Endodermal cell (in vitro differentiated cells): ENCODE results near the gene CPED1. TPM values are rescaled to one million over a fixed set of nuclear protein-coding genes. Genes with fewer than 3 reads are reported as not detected.

Experiments
- DNase-seq: peaks from one replicate; pipeline ENCODE4 v3.0.0-alpha.2; 2017
- H3K27ac ChIP-seq: 2 replicates; pipeline ENCODE4 v1.5.1; 2013; ENCODE audit warnings: mild to moderate bottlenecking, low read depth, low read length, moderate library complexity
- H3K27me3 ChIP-seq: 2 replicates; pipeline ENCODE4 v1.6.1; 2013; ENCODE audit warnings: mild to moderate bottlenecking, low read length, moderate library complexity; ENCODE audit not compliant: insufficient read depth, control insufficient read depth, poor library complexity, severe bottlenecking
- H3K36me3 ChIP-seq: 2 replicates; pipeline ENCODE4 v1.7.0; 2013; ENCODE audit warnings: mild to moderate bottlenecking, low read length, moderate library complexity; ENCODE audit not compliant: control insufficient read depth, insufficient read depth
- H3K4me1 ChIP-seq: one replicate; pipeline ENCODE4 v1.7.0; 2013; ENCODE audit warnings: low read length; ENCODE audit not compliant: control insufficient read depth, insufficient read depth
- H3K4me3 ChIP-seq: 2 replicates; pipeline ENCODE4 v1.5.1; 2013; ENCODE audit warnings: mild to moderate bottlenecking, low read length, moderate library complexity
- H3K9ac ChIP-seq: 2 replicates; pipeline ENCODE4 v1.6.1; 2013; ENCODE audit warnings: mild to moderate bottlenecking, low read length, moderate library complexity; ENCODE audit not compliant: poor library complexity, severe bottlenecking; ENCODE audit errors: extremely low read depth
- H3K9me3 ChIP-seq: 2 replicates; pipeline ENCODE4 v1.6.1; 2013; ENCODE audit warnings: mild to moderate bottlenecking, low read length, moderate library complexity; ENCODE audit not compliant: control insufficient read depth
- H3K27ac Mint-ChIP-seq: 2 replicates; pipeline ENCODE4 v1.8.0; 2020; ENCODE audit warnings: mixed read lengths
- H3K27me3 Mint-ChIP-seq: 2 replicates; pipeline ENCODE4 v1.8.0; 2021; ENCODE audit warnings: mild to moderate bottlenecking, mixed read lengths; ENCODE audit not compliant: insufficient read depth
- H3K36me3 Mint-ChIP-seq: 2 replicates; pipeline ENCODE4 v1.8.0; 2020; ENCODE audit warnings: low read depth, mixed read lengths
- H3K4me1 Mint-ChIP-seq: 2 replicates; pipeline ENCODE4 v1.8.0; 2020; ENCODE audit warnings: mixed read lengths
- H3K4me3 Mint-ChIP-seq: 2 replicates; pipeline ENCODE4 v1.8.0; 2020; ENCODE audit warnings: mild to moderate bottlenecking, moderate library complexity, mixed read lengths
- H3K9me3 Mint-ChIP-seq: 2 replicates; pipeline ENCODE4 v1.8.0; 2020; ENCODE audit warnings: mild to moderate bottlenecking, mixed read lengths
- WGBS, 2 experiments: methylation state at CpG; one replicate each; pipeline versions ENCODE4 v1.1.5 to v1.1.7; 2013; ENCODE audit warnings: missing lambda C conversion rate in 2 of 2, mixed read lengths in 1 of 2; ENCODE audit not compliant: insufficient coverage in 1 of 2, insufficient read length in 1 of 2; 5-methylcytosine and 5-hydroxymethylcytosine counted together
- total RNA-seq, 2 donors: library from RNA; stranded (reverse); fragmentation: NEBNext Ultra II Directional in 1 of 2; extraction: Animal tissue kit (Norgen Biotek cat#: 25700) in 1 of 2; gene quantifications; 2 replicates in 1 of 2; 3 replicates in 1 of 2; pipeline ENCODE4 v1.2.1, GENCODE V29; 2021
- TF ChIP-seq, protein P1 (sequence below): fragments of 200-600 bp; sonication (generic); conservative IDR thresholded peaks from 2 replicates; pipeline ENCODE4 v1.5.0; 2021; ENCODE audit warnings: antibody characterized with exemption, mild to moderate bottlenecking

CPED1 gene
- total RNA-seq, 2 donors from 2014 or later: 1.1 TPM; not detected in 1

DNA sequence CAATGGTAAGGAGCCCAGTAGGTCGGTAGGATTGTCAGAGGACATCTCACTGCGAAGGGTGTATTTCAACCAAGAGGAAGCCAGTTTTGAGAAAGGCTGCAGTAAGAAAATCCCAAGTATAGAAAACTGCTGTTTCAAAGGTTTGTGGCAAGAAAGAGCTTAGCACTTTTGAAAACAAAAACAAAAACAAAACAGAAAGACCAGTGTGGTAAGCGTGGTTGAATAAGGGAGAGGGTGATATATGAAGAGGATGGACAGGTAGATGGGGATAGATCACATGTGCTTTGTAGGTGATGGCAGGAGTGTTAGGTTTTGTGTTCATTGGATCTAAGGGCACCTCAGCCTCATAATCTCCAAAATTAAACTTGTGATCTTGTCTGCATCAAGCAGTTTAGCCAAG, 198.7 kb downstream of the CPED1 start:
- no peak for DNase-seq
- H3K9me3 ChIP-seq: no peaks in the 10 kb centered on the region
- no peak overlapping the region for H3K9ac ChIP-seq
- H3K27ac ChIP-seq: no peak overlapping the region
- H3K36me3 Mint-ChIP-seq: no peaks in the 10 kb centered on the region
- no peaks in the 10 kb centered on the region for H3K27me3 Mint-ChIP-seq
- H3K4me3 Mint-ChIP-seq: no peak overlapping the region
- H3K4me1 Mint-ChIP-seq: no peaks in the 10 kb centered on the region
- no peaks in the 10 kb centered on the region for H3K27me3 ChIP-seq
- TF ChIP-seq, protein P1, sequence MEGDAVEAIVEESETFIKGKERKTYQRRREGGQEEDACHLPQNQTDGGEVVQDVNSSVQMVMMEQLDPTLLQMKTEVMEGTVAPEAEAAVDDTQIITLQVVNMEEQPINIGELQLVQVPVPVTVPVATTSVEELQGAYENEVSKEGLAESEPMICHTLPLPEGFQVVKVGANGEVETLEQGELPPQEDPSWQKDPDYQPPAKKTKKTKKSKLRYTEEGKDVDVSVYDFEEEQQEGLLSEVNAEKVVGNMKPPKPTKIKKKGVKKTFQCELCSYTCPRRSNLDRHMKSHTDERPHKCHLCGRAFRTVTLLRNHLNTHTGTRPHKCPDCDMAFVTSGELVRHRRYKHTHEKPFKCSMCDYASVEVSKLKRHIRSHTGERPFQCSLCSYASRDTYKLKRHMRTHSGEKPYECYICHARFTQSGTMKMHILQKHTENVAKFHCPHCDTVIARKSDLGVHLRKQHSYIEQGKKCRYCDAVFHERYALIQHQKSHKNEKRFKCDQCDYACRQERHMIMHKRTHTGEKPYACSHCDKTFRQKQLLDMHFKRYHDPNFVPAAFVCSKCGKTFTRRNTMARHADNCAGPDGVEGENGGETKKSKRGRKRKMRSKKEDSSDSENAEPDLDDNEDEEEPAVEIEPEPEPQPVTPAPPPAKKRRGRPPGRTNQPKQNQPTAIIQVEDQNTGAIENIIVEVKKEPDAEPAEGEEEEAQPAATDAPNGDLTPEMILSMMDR: no peak
- H3K9me3 Mint-ChIP-seq: no peaks in the 10 kb centered on the region
- H3K4me1 ChIP-seq: no peaks in the 10 kb centered on the region
- no peak overlapping the region for H3K4me3 ChIP-seq
- no peak overlapping the region for H3K27ac Mint-ChIP-seq
- no peaks in the 10 kb centered on the region for H3K36me3 ChIP-seq
- WGBS, 2 experiments: 90 to 92% methylated on average over 3 of the region's 3 CpGs

DNA sequence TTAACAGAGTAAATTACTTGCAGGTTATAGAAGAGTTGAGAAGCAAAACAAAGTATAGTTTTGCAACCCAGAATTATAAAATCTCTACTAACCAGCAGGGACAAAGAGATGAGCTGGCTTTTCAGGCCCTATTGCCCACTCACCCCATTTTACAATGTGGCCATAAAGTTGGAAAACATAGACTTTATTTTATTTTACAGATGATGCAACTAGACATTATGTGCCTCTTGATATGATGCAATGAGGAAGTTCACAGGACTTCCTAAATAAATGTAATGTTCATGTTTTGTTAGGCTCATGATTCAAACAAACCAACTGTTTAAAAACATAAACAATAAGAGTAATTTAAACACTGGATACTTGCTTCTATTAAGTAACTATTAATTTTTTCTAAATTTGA, 199.2 kb downstream of the CPED1 start:
- H3K4me1 ChIP-seq: no peaks in the 10 kb centered on the region
- H3K27me3 Mint-ChIP-seq: no peaks in the 10 kb centered on the region
- no peaks in the 10 kb centered on the region for H3K36me3 Mint-ChIP-seq
- no peaks in the 10 kb centered on the region for H3K27me3 ChIP-seq
- no peak overlapping the region for H3K4me3 ChIP-seq
- no peaks in the 10 kb centered on the region for H3K4me1 Mint-ChIP-seq
- H3K9me3 Mint-ChIP-seq: no peaks in the 10 kb centered on the region
- DNase-seq: no peak
- H3K27ac Mint-ChIP-seq: no peak overlapping the region
- TF ChIP-seq, protein P1: no peak
- no peak overlapping the region for H3K27ac ChIP-seq
- H3K9me3 ChIP-seq: no peaks in the 10 kb centered on the region
- no peaks in the 10 kb centered on the region for H3K36me3 ChIP-seq
- H3K4me3 Mint-ChIP-seq: no peak overlapping the region
- no peak overlapping the region for H3K9ac ChIP-seq

DNA sequence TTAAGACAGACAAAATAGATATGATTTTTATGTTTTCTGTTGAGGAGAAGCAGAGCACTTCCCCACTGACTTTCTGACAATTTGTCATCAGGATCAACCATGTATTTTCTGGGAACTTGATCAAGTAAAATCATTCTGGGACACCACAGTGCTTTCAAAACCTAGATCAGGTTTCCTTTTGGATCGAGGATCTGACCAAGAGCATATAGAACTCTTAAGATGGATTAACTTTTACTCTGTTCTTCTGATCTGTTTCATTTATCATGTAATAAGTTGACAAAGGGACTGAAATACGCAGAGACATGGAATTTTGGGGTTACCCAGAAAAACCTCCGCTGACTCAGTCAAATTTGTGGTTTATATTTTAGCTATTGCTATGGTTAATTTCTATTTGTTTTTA, 204.3 kb downstream of the CPED1 start:
- Histone ChIP-seq H3K36me3 (no peaks in the 10 kb centered on the region), H3K9me3 (no peaks in the 10 kb centered on the region), H3K9ac (no peak overlapping the region), H3K4me3 (no peak overlapping the region), H3K27ac (no peak overlapping the region), H3K27me3 (no peaks in the 10 kb centered on the region), H3K4me1 (no peaks in the 10 kb centered on the region)
- Mint-ChIP-seq H3K4me1 (no peaks in the 10 kb centered on the region), H3K27me3 (no peaks in the 10 kb centered on the region), H3K9me3 (no peaks in the 10 kb centered on the region), H3K36me3 (no peaks in the 10 kb centered on the region), H3K27ac (no peak overlapping the region), H3K4me3 (no peak overlapping the region)
- no peak for DNase-seq
- TF ChIP-seq, protein P1: no peak
- 95% methylated on average over 3 of the region's 3 CpGs; no CpG with 5 or more reads in 1 of the 2 experiments for WGBS, 2 experiments
